CD4-positive, alpha-beta memory T cell (primary cell): ENCODE data around the gene AVPR1A. TPM values are rescaled to one million over a fixed set of nuclear protein-coding genes. Genes with fewer than 3 reads are reported as not detected.
A peak's percentile ranks its signal among the peaks of the same experiment; 100 is the strongest.

Experiments
- CTCF ChIA-PET: fragments of 350-600 bp; sonication (Branson Sonifier 250); formaldehyde crosslinking; loops from one replicate; lab custom pipeline; 2021; ENCODE audit warnings: inconsistent platforms; ENCODE audit not compliant: partially characterized antibody; lab: Charles Lee
- POLR2A ChIA-PET: fragments of 350-600 bp; sonication (Branson Sonifier 250); formaldehyde crosslinking; loops from one replicate; lab custom pipeline; 2021; ENCODE audit not compliant: partially characterized antibody; lab: Charles Lee
- DNase-seq, 5 donors: peaks; one replicate each; pipeline versions ENCODE4 v3.0.0 to v3.0.0-alpha.2; 2020 to 2022; ENCODE audit warnings: mixed read lengths in 1 of 5
- H3K27ac ChIP-seq: one replicate; pipeline ENCODE4 v1.7.0; 2013; ENCODE audit warnings: low read depth, low read length
- H3K27me3 ChIP-seq: 2 replicates; pipeline ENCODE4 v1.7.0; 2013; ENCODE audit warnings: mild to moderate bottlenecking, low read length, moderate library complexity; ENCODE audit not compliant: insufficient read depth
- H3K36me3 ChIP-seq: 2 replicates; pipeline ENCODE4 v1.7.0; 2013; ENCODE audit warnings: mild to moderate bottlenecking, low read length, moderate library complexity; ENCODE audit not compliant: insufficient read depth
- H3K4me1 ChIP-seq: 2 replicates; pipeline ENCODE4 v1.7.0; 2013; ENCODE audit warnings: mild to moderate bottlenecking, low read length, moderate library complexity; ENCODE audit not compliant: insufficient read depth
- H3K4me3 ChIP-seq, 2 donors: one replicate each; pipeline ENCODE4 v1.7.0; 2013; ENCODE audit warnings: low read length in 2 of 2, mild to moderate bottlenecking in 1 of 2
- H3K9me3 ChIP-seq, 2 donors: one replicate each; pipeline ENCODE4 v1.7.0; 2013; ENCODE audit warnings: low read length in 2 of 2, control low read depth in 1 of 2; ENCODE audit not compliant: control insufficient read depth in 1 of 2
- H3K27ac Mint-ChIP-seq, 7 donors: one replicate each; pipeline ENCODE4 v1.8.0; 2020 to 2021; ENCODE audit warnings: mixed read lengths in 7 of 7, mild to moderate bottlenecking in 6 of 7, inconsistent platforms in 3 of 7, moderate library complexity in 3 of 7
- H3K27me3 Mint-ChIP-seq, 2 donors: one replicate each; pipeline ENCODE4 v1.8.0; 2020 to 2021; ENCODE audit warnings: mixed read lengths in 2 of 2
- H3K36me3 Mint-ChIP-seq, 2 donors: one replicate each; pipeline ENCODE4 v1.8.0; 2020 to 2021; ENCODE audit warnings: mixed read lengths in 2 of 2, inconsistent platforms in 1 of 2, mild to moderate bottlenecking in 1 of 2
- H3K4me1 Mint-ChIP-seq, 4 donors: one replicate each; pipeline ENCODE4 v1.8.0; 2020 to 2021; ENCODE audit warnings: mixed read lengths in 4 of 4, mild to moderate bottlenecking in 1 of 4
- H3K4me3 Mint-ChIP-seq, 8 donors: one replicate each; pipeline ENCODE4 v1.8.0; 2020 to 2021; ENCODE audit warnings: mixed read lengths in 8 of 8, mild to moderate bottlenecking in 7 of 8, moderate library complexity in 6 of 8, inconsistent platforms in 3 of 8
- H3K9me3 Mint-ChIP-seq, 8 donors: one replicate each; pipeline ENCODE4 v1.8.0; 2020 to 2021; ENCODE audit warnings: mixed read lengths in 8 of 8, mild to moderate bottlenecking in 5 of 8, inconsistent platforms in 3 of 8, moderate library complexity in 1 of 8
- intact Hi-C: fragments of 100-400 bp; cut with micrococcal nuclease; formaldehyde crosslinking; loops from one replicate; pipeline ENCODE4 v1.15.1; 2023
- polyA plus RNA-seq, 2 donors: library from polyadenylated mRNA; unstranded; fragments of 300-500 nt; fragmentation: Illumina TruSeq; gene quantifications; one replicate each; pipeline ENCODE4 v1.2.3, GENCODE V29; 2021
- total RNA-seq, 2 experiments: library from RNA; stranded (reverse); gene quantifications; one replicate each; pipeline ENCODE4 v1.2.3, GENCODE V29; 2021

The AVPR1A gene
- total and polyA plus RNA-seq, 4 experiments from 2014 or later = not detected

GRCh38 chr12:63133981-63134380, 17.0 kb downstream of the AVPR1A start:
- Mint-ChIP-seq H3K9me3 (no peaks in the 10 kb centered on the region), H3K4me1 (no peaks in the 10 kb centered on the region), H3K27me3 (peaks cover 0 to 1% of the 10 kb centered on the region in 2 donors), H3K4me3 (no peak overlapping the region), H3K27ac (no peak overlapping the region), H3K36me3 (no peaks in the 10 kb centered on the region)
- CTCF ChIA-PET = no interaction called here
- Histone ChIP-seq H3K4me3 (no peak overlapping the region), H3K27me3 (no peaks in the 10 kb centered on the region), H3K4me1 (no peaks in the 10 kb centered on the region), H3K36me3 (no peaks in the 10 kb centered on the region), H3K9me3 (no peaks in the 10 kb centered on the region), H3K27ac (no peak overlapping the region)
- DNase-seq = no peak
- POLR2A ChIA-PET = no interaction called here
- intact Hi-C loops = no loop called here

GRCh38 chr12:63132201-63132600, 18.8 kb downstream of the AVPR1A start:
- Histone ChIP-seq H3K27me3 (no peaks in the 10 kb centered on the region), H3K27ac (no peak overlapping the region), H3K4me3 (no peak overlapping the region), H3K9me3 (no peaks in the 10 kb centered on the region), H3K36me3 (no peaks in the 10 kb centered on the region), H3K4me1 (no peaks in the 10 kb centered on the region)
- ChIA-PET CTCF (no interaction called here), POLR2A (no interaction called here)
- peaks cover 0 to 1% of the 10 kb centered on the region in 2 donors for H3K27me3 Mint-ChIP-seq
- intact Hi-C loops = no loop called here
- H3K4me3 Mint-ChIP-seq = no peak overlapping the region
- H3K36me3 Mint-ChIP-seq = no peaks in the 10 kb centered on the region
- no peak for DNase-seq
- no peaks in the 10 kb centered on the region for H3K9me3 Mint-ChIP-seq
- no peak overlapping the region for H3K27ac Mint-ChIP-seq
- H3K4me1 Mint-ChIP-seq = no peaks in the 10 kb centered on the region

DNA sequence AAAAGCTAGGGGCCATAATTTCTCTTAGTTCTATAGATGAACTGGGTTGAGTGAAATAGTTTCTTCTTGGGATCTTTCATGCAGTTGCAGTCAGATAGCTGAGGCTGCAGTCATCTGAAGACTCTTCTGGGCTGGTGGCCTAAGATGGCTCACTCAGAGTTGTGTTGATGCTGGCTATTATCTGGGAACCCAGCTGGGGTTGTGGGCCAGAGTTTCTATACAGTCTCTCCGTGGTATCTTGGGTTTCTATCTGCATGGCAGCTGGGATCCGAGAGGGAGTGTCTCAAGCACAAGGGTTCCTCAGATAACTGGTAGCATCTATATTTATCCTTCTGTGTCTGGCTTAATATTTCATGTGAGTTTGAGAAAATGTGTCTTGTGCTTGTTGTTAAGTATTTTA, 21.1 kb downstream of the AVPR1A start:
- Histone ChIP-seq H3K36me3 (no peaks in the 10 kb centered on the region), H3K4me3 (no peak overlapping the region), H3K27me3 (no peaks in the 10 kb centered on the region), H3K9me3 (no peaks in the 10 kb centered on the region), H3K27ac (no peak overlapping the region), H3K4me1 (no peaks in the 10 kb centered on the region)
- intact Hi-C loops = no loop called here
- no peaks in the 10 kb centered on the region for H3K9me3 Mint-ChIP-seq
- no peaks in the 10 kb centered on the region for H3K27me3 Mint-ChIP-seq
- H3K4me3 Mint-ChIP-seq = no peak overlapping the region
- H3K36me3 Mint-ChIP-seq = no peaks in the 10 kb centered on the region
- H3K27ac Mint-ChIP-seq = no peak overlapping the region
- no peaks in the 10 kb centered on the region for H3K4me1 Mint-ChIP-seq
- POLR2A ChIA-PET = no interaction called here
- no peak for DNase-seq
- CTCF ChIA-PET = no interaction called here

DNA sequence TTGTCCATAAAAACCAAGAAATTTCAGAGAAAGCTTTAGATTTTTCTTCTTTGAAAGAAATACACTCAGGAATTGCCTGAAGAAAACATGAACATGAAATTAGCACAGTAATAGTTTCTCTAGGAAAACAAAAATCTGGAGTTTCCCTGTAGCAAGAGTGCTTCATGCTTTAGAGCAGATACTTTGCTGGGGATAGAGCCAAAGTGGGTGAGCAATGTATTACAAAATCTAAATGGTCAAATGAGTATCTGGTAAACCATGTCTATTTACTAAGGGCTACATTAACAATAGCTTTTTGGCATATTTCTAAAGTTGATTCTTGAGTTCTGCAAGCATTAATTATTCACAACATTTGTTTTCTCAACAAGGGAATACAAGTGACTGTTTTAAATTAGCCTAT, 26.2 kb downstream of the AVPR1A start:
- H3K27ac Mint-ChIP-seq = no peak overlapping the region
- ChIA-PET CTCF (no interaction called here), POLR2A (no interaction called here)
- intact Hi-C loops = no loop called here
- H3K9me3 Mint-ChIP-seq = no peaks in the 10 kb centered on the region
- H3K36me3 Mint-ChIP-seq = no peaks in the 10 kb centered on the region
- no peaks in the 10 kb centered on the region for H3K27me3 Mint-ChIP-seq
- Histone ChIP-seq H3K4me1 (no peaks in the 10 kb centered on the region), H3K27ac (no peak overlapping the region), H3K4me3 (no peak overlapping the region), H3K9me3 (no peaks in the 10 kb centered on the region), H3K36me3 (no peaks in the 10 kb centered on the region), H3K27me3 (no peaks in the 10 kb centered on the region)
- H3K4me1 Mint-ChIP-seq = no peaks in the 10 kb centered on the region
- H3K4me3 Mint-ChIP-seq = no peak overlapping the region
- no peak for DNase-seq

- no peaks in the 10 kb centered on the region for H3K9me3 Mint-ChIP-seq
- no peaks in the 10 kb centered on the region for H3K4me1 Mint-ChIP-seq
- H3K27me3 Mint-ChIP-seq = no peaks in the 10 kb centered on the region
- intact Hi-C loops = loop anchor here (10.0 kb wide), 1 partner anchor 1291 kb away; the partner anchor contains the start of gene C12orf56
- H3K9me3 ChIP-seq = no peaks in the 10 kb centered on the region
- DNase-seq = peak in 3 of 5 donors; percentile 2 to 11 (median 6)
- H3K27ac Mint-ChIP-seq = no peak overlapping the region
- CTCF ChIA-PET = interaction anchor here (0.8 to 1.4 kb wide), 3 partner anchors 9 to 1153 kb away, joined by 3 to 6 read pairs (median 4); no protein-coding TSS in a partner anchor
- H3K4me1 ChIP-seq = no peaks in the 10 kb centered on the region
- no peak overlapping the region for H3K27ac ChIP-seq
- no peaks in the 10 kb centered on the region for H3K27me3 ChIP-seq
- H3K36me3 Mint-ChIP-seq = no peaks in the 10 kb centered on the region
- no peaks in the 10 kb centered on the region for H3K36me3 ChIP-seq
- H3K4me3 ChIP-seq = no peak overlapping the region
- no peak overlapping the region for H3K4me3 Mint-ChIP-seq
- POLR2A ChIA-PET = no interaction called here
Observed at GRCh38 chr12:63103494-63104131, 47.4 kb downstream of the AVPR1A start.

DNA sequence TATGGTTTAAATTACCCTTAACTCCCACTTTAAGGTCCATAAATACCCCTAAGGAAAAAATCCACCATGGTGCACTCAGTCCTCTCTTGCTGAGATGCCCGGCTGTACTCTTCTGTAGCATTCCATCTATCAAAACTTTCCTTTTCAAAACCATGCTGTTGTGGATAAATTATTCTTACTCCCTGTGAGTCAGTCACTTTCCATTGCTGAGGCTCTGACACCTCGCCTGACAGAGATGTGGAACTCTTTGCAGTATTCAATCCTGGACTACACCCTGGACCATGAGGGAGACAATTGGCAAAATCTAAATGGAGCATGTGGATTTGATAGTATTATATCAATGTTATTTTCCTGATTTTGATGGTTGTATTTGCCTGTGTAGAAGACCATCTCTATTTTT, 49.1 kb downstream of the AVPR1A start:
- no peak for DNase-seq
- Histone ChIP-seq H3K36me3 (no peaks in the 10 kb centered on the region), H3K4me1 (no peaks in the 10 kb centered on the region), H3K27ac (no peak overlapping the region), H3K27me3 (no peaks in the 10 kb centered on the region), H3K4me3 (no peak overlapping the region), H3K9me3 (no peaks in the 10 kb centered on the region)
- H3K4me1 Mint-ChIP-seq = no peaks in the 10 kb centered on the region
- no peak overlapping the region for H3K27ac Mint-ChIP-seq
- no peaks in the 10 kb centered on the region for H3K27me3 Mint-ChIP-seq
- CTCF ChIA-PET = no interaction called here
- POLR2A ChIA-PET = no interaction called here
- no peaks in the 10 kb centered on the region for H3K36me3 Mint-ChIP-seq
- intact Hi-C loops = loop anchor here (10.0 kb wide), 1 partner anchor 1293 kb away; the partner anchor contains the start of gene C12orf56
- H3K4me3 Mint-ChIP-seq = no peak overlapping the region
- H3K9me3 Mint-ChIP-seq = peaks cover 0 to under 1% (median 0%) of the 10 kb centered on the region in 8 donors

GRCh38 chr12:63098851-63099250, 52.1 kb downstream of the AVPR1A start:
- ChIA-PET POLR2A (no interaction called here), CTCF (interaction anchor here (1.9 kb wide), 1 partner anchor 9 kb away, joined by 4 read pairs; no protein-coding TSS in a partner anchor)
- Histone ChIP-seq H3K27ac (no peak overlapping the region), H3K9me3 (no peaks in the 10 kb centered on the region), H3K27me3 (no peaks in the 10 kb centered on the region), H3K36me3 (no peaks in the 10 kb centered on the region), H3K4me1 (no peaks in the 10 kb centered on the region), H3K4me3 (no peak overlapping the region)
- intact Hi-C loops = no loop called here
- Mint-ChIP-seq H3K9me3 (peaks cover 0 to 2% (median 0%) of the 10 kb centered on the region in 8 donors), H3K4me3 (no peak overlapping the region), H3K27me3 (peaks cover 0 to 2% of the 10 kb centered on the region in 2 donors), H3K27ac (no peak overlapping the region), H3K4me1 (no peaks in the 10 kb centered on the region), H3K36me3 (no peaks in the 10 kb centered on the region)
- DNase-seq = no peak
